ENCODE results near the gene CCDC71L.

Gene CCDC71L

DNA sequence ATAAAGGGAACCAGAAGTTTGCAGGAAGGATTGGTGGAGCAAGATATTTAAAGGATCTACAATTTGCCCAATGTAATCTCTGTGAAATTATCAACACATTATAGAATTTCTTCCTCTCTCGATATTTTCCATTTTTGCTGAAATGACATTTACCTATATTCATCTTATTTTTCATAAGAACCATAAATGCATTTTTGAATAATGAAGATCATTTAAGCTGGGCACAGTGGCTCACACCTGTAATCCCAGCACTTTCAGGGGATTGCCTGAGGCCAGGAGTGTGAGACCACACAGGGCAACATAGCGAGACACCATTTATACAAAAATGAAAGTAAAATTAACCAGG lies 37.7 kb downstream of the CCDC71L start:
- no peak for DNase-seq

DNA sequence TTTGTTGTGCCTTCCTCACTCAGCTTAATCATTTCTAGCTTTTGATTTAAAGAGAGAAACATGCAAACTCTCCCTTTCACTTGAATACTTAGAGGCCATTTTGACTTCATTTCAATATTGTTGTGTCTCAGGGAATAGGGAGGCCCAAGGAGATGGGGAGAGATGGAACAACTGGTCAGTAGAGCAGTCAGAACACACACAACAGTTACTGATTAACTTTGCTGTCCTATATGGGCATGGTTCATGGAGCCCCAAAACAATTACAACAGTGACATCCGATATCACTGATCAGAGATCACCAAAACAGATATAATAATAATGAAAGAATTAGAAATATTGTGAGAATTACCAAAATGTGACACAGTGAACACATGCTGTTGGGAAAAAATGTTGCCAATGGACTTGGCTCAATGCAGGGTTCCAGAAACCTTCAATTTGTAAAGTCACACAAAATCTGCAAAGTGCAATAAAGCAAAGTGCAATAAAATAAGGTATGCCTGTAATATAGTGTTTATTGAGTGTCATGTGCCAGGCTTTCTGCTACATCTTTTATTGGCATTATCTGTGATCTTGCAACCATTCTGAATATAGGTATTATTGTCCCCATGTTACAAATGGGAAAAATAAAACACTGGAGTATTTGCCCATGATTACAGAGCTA lies 38.2 kb downstream of the CCDC71L start:
- DNase-seq, result no peak

DNA sequence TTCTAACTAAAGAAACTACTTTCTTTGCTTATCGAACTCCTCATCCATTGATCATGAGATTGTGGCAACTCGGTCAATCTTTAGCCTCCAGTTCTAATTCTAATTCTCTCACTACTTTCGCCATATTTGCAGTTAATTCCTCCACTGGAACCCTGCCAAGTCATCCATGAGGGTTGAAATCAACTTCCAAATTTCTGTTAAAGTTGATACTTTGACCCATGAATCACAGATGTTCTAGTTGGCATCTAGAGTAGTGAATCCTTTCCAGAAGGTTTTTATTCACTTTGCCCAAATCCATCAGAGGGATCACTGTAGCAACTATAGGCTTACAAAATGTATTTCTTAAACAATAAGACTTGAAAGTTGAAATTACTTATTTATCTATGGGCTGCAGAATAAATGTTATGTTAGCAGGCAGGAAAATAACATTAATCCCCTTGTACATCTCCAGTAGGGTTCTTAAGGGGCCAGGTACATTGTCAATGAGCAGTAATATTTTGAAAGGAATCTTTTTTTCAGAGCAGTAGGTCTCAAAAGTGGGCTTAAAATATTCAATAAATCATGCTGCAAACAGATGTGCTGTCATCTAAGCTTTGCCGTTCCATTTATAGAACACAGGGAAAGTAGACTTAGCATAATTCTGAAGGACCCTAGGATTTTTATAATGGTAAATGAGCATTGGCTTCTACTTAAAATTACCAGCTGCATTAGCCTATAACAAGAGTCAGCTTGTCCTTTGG lies 39.4 kb downstream of the CCDC71L start:
- no peak for DNase-seq

DNA sequence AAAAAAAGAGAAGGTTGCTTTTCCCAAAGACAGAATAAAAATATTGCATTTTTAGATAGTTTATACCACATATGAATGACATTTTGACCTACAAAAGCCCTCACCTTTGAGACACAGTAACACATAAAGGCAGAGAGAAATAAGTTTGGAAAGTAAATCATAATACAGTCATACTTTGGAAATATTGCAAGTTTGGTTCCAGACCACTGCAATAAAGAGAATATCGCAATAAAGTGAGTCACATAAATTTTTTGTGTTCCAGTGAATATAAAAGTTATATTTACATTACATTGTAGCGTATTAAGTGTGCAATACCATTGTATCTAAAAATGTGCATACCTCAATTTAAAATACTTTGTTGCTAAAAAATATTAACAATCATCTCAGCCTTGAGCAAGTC lies 40.3 kb downstream of the CCDC71L start:
- DNase-seq, result no peak

DNA sequence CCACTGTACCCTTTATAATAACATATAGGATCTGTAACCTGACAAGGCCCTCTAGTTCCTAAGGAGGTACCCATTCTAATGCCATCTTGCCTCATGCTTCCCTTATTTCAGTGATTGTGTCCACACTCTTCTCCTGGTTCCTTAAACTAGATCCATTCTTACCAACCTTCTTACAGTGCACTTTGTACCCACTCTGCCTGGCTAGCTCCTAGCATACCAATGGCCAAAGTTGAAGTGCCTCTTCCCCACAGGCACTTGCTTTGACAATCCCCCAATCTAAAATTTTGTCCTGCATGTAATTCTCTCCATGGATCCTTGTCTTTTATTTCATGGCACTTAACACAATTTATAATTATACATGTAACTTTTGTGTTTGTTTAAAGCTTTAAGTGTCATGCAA lies 40.9 kb downstream of the CCDC71L start:
- no peak for DNase-seq

DNA sequence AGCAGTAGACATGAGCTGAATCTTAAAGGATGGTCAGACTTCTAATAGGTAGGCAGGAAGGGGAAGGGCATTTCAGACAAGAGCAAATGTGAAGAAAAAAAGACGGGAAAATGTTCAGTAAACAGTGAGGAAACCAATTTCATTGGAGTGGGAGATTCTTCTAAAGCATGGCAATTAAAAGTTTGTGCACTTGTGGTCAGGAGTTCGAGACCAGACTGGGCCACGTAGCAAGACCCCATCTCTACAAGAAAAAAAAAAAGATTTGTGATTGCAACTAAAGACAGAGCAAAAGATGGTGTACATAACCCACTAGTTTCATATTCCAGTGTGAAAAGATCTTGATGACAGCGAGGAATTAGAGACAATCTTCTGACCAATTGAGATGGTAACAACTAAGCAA lies 41.7 kb downstream of the CCDC71L start:
- DNase-seq, result no peak

DNA sequence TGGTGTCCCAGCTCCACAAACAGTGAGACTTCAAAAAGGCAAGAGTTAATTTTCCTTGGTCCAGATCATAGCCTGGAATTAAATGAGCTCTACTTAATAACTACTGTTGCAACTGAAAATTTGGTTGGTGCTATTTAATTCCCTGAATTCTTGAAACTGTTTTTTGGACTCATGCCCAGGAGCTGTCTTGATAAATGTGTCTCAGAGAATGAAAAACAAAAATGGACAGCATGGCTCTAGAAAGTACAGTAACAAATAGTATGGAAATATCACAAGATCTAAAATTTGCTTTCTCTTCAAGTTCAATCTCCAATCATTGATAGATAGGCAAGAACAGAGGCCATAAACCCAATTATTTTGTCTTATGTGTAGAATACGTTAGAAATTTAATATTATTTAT lies 42.5 kb downstream of the CCDC71L start:
- DNase-seq, result no peak

DNA sequence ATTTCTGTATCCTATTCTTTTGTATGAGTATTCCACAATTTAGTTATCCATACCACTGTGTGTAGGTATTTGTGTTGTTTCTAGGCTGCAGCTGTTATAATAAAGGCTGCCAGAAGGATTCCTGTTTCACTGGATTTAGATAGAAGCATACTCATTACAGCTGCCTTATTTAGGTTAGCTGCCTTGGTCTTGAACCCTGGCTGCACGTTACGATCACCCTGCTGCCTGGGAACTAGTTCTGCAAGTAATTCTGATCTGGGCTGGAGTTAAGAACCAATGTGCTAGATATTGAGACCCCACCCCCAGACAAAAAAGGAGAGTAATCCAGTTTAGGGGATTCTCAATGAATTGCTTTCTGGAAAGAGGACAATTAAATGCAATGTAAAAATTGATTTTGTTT lies 43.1 kb downstream of the CCDC71L start:
- DNase-seq, result no peak

DNA sequence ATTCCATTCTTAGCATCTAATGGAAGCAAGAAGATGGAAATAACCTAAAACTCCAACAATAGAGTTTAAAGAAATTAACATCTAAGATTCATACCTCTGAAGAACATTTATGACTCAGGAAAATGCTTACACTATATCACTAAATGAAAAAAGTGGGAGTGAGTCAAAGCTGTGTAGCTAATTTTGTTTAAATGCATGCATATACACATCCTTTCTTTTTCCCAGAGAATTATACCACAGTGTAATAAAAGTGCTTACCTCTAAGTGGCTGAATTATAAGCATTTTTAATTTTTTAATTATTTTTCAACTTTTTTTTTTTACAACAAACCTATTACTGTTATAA lies 44.3 kb downstream of the CCDC71L start:
- DNase-seq, result no peak

DNA sequence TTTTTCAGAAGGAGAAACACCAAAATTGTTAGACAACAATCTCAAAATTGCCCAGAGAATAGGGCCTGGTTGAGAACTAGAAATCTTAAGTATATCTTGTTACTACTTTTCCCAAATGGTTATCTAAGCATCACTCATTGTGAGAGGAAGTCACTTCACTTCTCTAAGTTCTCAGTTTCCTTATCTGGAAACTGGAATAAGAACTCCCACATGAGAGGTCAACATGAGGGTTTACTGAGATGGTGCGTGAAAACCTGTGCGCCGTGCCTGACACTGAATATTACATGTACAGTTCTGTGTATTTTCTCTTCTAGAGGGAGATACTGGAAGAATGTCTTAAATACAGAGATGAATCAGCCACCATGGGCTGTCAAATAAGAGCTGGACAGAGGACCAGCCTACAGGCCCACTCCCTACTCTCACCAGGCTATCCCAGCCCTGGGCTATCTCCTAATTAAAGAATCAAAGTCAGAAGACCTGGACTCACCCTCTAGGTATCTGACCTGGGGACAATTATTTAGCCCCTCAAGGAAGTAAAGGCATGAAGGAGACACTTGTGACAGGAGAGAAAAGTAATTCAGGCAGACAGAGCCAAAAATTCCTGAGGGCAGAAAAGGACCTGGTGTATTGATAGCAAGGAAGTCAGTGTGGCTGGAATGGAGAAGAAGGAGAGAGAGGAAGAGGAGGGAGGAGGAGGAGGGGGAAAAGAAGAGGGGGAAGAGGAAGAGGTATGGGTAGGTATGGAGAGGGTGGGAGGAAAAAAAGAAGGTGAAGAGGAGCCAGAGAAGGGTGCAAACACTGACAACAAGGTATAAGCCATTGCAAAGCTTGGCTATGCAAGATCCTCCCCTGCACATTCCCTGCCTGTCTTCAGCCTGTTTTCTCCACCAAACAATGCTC lies 44.9 kb downstream of the CCDC71L start:
- no peak for DNase-seq

DNA sequence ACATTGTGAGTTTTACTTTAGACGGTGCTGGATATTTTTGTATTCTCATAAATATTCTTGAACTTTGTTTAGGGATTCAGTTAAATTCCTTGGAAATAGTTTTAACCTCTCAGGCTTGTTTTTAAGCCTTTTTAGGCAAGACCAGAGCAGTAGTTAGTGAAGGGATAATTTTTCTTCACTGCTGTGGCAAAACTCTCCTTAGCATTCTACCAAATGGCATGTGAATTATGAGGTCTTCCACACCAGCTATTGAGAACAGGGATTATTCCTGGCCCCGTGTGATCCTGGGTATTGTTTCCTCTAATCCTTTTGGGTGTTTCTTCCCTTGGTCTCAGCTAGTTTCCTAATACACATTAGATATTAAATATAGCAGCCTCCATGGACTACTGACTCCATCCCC lies 46.2 kb downstream of the CCDC71L start:
- DNase-seq, result no peak

DNA sequence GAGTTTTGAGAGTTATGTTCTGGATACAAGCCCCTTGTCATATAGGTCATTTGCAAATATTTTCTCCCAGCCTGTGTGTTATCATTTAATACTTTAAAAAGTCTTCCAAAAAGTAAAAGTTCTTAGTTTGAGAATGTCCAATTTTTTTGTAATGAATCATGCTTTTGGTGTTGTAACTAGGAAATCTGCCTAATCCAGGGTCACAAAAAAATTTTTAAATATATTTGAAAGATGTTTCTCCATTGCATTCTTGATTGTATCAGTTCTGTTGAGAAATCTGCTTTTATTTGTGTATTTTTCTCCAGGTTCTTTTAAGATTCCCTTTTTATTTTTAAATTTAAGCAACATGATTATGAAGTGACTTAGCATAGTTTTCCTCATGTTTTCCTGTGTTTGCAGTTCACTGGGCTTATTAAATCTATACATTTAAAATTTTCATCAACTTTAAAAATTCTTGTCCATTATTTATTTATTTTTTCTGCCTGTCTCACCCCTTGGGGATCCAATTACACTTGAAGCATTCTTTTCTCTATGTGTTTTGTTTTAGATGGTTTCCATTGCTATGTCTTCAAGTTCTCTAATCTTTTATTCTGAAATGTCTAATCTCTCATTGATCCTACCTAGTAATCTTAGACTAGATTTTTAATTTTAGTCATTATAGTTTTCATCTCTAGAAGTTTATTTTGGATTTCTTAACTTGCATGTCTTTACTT lies 47.0 kb downstream of the CCDC71L start:
- DNase-seq, result no peak

DNA sequence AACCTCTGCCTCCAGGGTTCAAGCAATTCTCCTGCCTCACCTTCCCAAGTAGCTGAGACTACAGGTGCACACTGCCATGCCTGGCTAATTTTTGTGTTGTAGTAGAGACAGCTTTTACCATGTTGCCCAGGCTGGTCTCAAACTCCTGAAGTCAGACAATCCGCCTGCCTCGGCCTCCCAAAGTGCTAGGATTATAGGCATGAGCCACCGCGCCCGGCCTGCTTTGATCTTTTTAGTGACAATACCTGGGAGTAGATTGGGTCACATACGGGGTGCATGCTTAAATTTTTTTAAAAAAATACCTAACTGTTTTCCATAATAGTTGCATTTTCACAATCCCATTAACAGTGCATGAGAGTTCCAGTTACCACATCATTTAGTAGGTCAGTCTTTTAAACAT lies 47.7 kb downstream of the CCDC71L start:
- DNase-seq, result no peak

DNA sequence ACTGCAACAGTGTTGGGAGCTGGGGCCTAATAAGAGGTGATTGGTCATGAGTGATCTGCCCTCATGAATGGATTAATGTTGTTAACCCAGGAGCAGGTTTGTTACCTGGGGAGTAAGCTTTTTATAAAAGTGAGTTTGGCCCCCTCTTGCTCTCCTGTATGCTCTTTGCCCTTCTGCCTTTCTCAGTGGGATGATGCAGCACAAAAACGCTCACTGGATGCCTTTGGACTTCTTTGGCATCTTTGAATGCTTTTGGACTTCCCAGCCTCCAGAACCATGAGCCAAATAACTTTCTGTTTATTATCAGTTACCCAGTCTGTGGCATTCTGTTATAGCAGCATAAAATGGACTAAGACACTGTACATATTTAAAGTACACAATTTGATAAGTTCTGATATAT lies 48.5 kb downstream of the CCDC71L start:
- no peak for DNase-seq

DNA sequence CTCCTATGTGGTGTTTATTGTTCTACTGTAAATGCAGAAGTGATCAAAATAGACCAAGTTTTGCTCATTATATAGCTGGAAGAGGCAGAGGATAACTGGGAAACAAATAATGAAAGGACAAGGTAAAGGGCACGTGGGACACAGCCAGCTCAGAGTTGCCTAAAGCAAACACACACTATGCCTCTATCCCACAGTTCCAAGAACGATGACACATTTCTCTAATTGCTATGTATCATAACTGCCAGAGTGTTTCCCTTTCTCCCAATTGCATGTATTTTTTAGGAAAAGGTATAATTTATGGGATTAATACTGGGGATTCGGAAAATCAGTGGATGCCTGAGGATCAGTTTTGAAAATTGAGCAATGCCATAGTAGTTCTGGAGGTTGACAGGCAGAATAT lies 49.0 kb downstream of the CCDC71L start:
- no peak for DNase-seq

DNA sequence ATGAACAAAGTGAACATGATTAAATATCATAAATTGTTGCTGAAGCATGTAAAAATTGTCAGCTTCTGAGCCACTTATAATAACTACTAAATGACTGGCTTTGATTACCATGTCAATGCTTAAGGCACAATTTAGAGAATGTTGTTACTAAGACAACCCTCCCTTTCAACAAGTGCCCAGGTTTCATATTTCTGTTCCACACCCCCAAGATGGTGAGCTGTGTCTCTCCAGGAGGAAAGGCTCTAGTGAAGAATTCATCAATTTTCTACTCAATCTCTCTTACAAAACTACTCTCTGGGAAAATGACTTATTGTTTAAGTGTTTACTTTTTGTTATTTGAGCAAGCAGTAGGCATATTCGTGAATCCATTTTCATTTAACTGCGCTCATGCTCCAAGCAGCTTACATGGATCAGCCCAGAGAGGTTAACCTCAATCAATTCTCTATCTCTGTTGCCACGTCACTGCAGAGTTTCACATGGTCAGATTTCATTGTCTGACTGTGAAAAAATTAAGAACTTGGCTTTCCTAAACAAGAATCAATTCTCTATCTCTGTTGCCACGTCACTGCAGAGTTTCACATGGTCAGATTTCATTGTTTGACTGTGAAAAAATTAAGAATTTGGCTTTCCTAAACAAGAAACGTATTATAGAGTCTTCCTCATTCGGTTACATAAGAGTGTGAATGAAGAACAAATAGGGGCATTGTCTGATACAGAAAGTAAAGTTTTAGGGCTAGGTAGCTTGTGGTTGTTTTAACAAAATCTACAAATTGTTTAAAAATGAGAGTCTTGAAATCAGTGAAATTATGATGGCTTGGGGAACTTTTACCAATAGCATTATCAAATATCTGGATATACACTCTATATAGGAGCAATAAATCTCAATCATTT lies 49.7 kb downstream of the CCDC71L start:
- no peak for DNase-seq

DNA sequence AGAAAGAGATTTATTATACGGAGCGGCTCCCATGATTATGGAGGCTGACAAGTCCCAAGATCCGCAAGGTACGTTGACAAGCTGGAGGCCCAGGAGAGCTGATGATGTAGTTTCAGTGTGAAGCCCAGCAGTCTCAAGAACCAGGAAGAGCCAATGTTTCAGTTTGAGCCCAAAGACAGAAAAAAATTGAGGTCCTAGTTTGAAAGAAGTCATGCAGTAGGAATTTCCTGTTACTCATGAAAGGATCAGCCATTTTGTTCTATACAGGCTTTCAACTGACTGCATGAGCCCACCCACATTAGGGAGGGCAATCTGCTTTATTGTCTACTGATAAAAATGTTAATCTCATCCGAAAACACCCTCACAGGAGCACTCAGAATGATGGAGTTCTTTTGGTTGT lies 51.5 kb downstream of the CCDC71L start:
- DNase-seq, result no peak

DNA sequence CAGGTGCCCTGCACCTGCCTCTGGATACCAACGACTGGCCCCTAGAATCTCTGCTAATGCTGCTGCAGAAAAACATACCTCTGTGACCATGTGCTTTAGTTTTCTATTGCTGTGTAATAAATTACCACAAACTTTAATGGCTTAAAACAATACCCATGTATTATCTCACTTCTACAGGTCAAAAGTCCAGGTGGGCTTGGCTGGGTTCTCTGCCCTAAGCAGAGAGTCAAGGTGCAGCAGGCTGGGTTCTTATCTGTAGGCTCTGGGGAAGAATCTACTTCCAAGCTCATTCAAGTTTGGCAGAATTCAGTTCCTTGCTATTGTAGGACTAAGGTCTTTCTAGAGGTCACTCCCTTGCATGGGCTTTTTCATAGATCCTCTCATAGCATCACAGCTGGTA lies 52.3 kb downstream of the CCDC71L start:
- DNase-seq, result no peak

All from NCI-H1092 (cell line).